HG03139 (cell line): ENCODE measurements around the gene FGD1.
"Not testable (repeated sequence)": the region's sequence is repeated elsewhere in the genome, so short reads cannot be mapped to it uniquely, and the experiment has no call there.

Source experiments
- ATAC-seq: cut with Tn5 transposase; IDR thresholded peaks from one replicate; pipeline ENCODE4 v1.9.1; 2021; ENCODE audit not compliant: unreplicated experiment

Gene FGD1

GRCh38 chrX:54495814-54496516, at the start of gene FGD1:
Gene FGD1, minus strand, starts transcription at chrX:54496234. Its CDS starts 802 bp downstream, at chrX:54495432.
- ATAC-seq = no peak

GRCh38 chrX:54542239-54542638, 46.2 kb upstream of the FGD1 start:
- ATAC-seq = not testable (repeated sequence)

- ATAC-seq = no peak
Observed at GRCh38 chrX:54540289-54540688, 44.3 kb upstream of the FGD1 start.

- ATAC-seq = no peak
Observed at GRCh38 chrX:54534271-54534670, 38.2 kb upstream of the FGD1 start.

DNA sequence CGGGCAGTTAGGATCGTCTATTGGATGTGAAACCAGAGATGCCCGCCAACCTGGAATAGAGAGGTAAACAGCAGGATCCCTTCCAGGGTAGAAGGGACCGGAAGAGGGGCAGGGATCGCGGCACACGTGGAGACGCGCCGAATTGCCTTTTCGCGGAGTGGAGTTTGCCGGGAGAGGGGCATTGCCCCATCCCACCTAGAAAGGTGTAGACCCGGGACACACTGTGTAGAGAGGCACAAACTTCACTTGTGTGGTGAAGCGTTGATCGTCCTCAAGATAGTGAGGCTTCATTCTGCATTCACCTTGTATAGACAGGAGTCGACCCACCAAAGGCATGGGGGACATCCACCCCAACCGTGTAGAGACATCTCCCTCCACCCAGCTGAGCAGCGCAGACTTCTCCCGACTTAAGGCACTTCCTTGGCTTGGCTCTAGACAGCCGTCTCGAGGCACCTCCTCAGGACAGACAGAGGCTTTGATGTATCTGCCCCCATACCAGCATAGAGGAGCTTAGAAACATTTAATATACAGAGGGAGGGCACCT, 34.4 kb upstream of the FGD1 start:
- peak; percentile 22 for ATAC-seq

GRCh38 chrX:54529552-54530356, 33.7 kb upstream of the FGD1 start, which contains the start of gene GNL3L:
Gene GNL3L, plus strand, starts transcription at chrX:54530219. Its CDS starts 2,348 bp downstream, at chrX:54532567.
- peak; percentile 83 for ATAC-seq

- no peak for ATAC-seq
Observed at GRCh38 chrX:54529151-54529550, 33.1 kb upstream of the FGD1 start.

GRCh38 chrX:54509400-54509799, 13.4 kb upstream of the FGD1 start:
- no peak for ATAC-seq

GRCh38 chrX:54496936-54497335, 902 bp upstream of the FGD1 start:
- ATAC-seq = no peak

DNA sequence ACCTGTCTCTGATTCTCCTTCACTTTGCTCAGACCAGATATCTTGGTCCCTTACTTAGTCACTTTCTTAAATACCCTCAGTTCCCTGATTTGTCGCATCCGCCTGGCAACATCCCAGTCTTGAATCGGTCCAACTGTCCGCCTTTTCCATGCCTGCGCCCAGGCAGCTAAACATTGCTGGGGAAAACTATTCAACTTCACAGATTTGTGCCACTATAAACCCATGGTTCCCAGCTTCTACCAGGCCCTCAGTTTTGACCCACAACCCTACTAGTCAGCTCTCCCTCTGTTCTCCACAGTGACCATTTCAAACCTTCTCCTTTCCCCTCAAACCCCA, 451 bp upstream of the FGD1 start:
- no peak for ATAC-seq

DNA sequence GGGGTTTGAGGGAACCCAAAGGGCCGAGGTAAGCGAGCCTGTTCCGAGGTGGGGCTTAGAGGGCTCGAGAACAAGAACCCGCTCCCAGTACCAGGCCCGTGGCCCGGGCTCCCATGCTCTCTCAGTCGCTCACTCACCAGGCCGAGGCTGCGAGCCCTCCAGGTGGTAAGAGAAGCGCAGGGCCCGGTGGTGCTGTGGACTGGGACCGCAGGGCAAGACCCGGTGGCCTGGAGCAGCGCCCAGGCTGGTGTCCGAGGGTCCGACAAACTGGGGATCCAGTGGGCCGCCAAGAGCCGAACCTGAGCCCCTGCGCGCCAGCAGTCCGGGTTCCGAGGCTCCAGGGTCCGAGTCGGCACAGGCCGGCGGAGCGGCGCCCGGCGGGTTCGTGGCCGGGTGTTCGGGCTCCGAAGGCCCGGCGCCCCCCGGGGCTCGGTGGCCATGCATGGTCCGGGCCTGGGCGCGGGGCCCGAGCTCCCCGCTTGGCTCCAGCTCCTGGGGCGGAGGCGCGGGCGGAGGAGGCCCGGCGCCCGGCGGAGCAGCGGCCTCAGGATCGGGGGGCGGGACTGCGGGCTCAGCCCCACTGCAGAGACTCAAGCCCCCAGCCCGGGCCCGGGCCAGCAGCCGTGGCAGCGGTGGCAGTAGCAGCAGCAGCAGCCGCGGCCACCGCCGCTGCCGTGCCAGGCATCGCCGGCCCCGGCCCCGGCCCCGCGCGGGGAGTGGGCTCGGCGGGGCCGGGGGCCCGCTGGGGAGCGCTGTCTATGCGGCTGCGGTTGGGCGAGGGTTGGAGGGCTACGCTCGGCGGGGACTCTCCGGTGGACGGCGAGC, 833 bp downstream of the FGD1 start:
- ATAC-seq = no peak

DNA sequence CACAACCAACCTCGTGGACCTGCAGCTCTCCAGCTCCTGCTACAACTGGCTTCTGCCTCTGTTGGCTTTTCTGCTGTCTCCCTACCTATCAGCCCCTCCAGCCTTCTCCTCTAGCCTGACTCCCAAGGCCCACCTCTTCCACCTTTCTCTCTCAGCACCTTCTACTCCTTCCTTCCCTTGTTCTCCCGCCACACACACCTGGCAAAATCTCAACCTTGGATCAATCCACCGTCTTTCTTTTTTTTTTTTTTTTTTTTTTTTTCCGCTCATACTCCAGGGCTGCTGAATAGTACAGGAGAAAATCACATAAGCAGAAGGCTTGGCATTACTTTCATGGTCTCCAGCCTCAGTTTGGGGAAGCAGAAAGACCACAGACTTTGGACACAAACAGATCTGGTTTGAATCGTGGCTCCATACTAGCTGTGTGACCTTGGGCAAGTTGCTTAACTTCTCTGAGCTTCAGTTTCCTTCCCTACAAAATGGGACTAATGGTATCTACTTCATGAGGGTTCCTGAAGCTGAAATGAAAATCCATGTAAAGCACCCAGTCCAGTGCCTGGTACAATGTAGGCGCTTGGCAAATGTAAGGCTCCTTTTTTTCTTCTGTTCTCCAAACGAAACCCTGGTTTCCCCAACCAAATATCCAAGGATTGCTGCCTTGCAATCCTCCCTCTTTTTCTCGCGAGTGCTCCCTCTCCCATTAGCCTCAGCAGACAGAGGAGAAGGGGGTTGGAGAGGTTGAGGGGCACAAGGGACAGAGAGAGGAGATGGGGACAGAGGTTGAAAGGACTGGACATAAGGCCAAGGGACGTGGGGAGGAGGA, 1.7 kb downstream of the FGD1 start:
- no peak for ATAC-seq

GRCh38 chrX:54492340-54492739, 3.7 kb downstream of the FGD1 start:
- ATAC-seq = no peak

DNA sequence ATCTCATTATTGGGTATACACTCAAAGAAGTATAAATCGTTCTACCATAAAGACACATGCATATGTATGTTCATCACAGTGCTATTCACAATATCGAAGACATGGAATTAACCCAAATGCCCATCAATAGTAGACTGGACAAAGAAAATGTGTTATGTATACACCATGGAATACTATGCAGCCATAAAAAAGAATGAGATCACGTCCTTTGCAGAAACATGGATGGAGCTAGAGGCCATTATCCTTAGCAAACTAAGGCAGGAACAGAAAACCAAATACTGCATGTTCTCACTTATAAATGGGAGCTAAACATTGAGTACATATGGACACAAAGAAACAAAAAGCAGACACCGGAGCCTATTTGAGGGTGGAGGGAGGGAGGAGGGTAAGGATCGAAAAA, 6.2 kb downstream of the FGD1 start:
- ATAC-seq = not testable (repeated sequence)

DNA sequence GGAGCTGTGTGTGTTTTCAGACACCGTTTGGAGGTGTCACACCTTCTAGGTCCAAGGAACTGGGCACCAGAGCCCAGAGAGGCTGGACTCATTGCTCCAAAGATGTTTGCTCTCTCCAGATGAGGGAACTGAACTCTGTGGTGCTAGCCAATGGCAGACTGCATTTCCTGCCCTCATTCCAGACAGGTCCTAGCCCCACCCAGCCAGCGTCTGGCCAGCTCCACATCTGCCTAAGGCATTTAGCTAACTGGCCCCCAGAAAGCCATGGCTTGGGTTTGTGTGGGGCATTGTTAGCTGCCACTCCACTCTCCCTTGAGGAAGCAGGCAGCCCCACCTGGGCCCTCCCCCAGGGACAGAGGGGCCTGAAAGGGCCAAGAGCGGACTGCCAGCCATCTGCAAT, 11.4 kb downstream of the FGD1 start:
- ATAC-seq = no peak

DNA sequence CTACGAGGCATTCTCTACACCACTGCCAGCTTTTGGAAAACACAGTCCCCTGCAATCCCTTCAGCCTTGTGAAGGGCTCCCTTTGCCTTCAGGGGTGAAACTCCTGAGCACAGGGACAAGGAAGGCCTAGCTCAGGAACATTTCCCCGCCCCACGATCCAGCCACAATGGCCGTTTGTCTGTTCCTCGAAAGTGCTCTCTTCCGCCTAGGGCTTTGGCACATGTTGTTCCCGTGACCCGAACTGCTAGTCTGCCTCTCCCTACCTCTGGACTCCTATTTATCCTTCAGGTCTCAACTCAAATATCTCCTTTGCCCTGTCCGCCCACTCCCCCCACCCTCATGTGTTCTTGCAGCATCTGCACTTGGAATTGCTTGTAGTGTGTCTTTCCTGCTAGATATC, 12.1 kb downstream of the FGD1 start:
- ATAC-seq = no peak

DNA sequence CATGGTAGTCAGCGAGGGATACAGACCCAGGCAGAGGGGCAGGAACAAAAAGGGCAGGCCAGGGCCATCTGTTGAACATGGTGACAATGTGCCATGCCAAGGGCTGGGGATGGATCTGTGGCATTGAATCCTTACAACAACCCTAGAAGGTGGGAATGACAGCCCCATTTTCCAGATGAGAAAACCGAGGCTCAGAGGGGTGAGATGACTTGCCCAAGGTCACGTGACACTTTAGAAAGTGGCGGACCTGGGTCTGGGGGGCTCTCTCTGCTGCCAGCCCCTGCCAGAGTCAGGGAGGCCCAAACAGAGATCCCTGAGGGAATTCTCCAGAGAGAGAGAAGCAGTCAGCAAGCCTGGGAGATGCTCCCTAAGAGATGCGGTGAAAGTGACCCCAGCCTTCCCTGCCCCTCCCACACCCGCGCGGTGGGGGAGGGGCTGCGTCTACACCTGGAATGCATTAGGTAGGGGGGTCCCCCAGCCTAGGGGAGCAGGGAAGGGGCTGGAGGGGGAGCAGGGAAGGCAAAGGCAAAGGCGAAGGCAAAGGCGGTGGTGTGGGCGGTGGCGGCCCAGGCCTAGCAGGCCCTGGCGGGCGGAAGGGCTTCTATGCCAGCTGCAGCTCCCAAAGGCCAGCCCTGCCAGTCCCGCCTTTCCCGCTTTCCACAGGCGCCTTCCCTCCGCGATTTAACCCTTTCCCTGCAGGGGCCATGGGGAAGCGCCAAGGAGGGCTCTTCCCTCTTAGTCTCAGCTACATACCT, 13.0 kb downstream of the FGD1 start:
- ATAC-seq = no peak

GRCh38 chrX:54479136-54480111, 16.6 kb downstream of the FGD1 start:
- ATAC-seq = no peak
